Left cardiac atrium (tissue), 4 donors: ENCODE results near the gene SKOR2. TPM values are rescaled to one million over a fixed set of nuclear protein-coding genes. Genes with fewer than 3 reads are reported as not detected.

ENCODE experiments used
- ATAC-seq, 2 donors: fragments of 200-7000 bp; cut with Tn5 transposase; one replicate each; pipeline ENCODE4 v1.9.1; 2020; ENCODE audit warnings: mild to moderate bottlenecking in 2 of 2, moderate library complexity in 2 of 2
- DNase-seq: peaks from one replicate; pipeline ENCODE4 v3.0.0-alpha.2; 2020
- intact Hi-C, 2 donors: fragments of 100-400 bp; cut with DNase I; formaldehyde crosslinking; loops; one replicate each; pipeline versions ENCODE4 v1.14.1 to v1.15.1; 2022 to 2023
- total RNA-seq, 2 donors: library from RNA; stranded (reverse); fragmentation: NEBNext Ultra II Directional; extraction: Animal tissue kit (Norgen Biotek cat#: 25700); gene quantifications; one replicate each; pipeline ENCODE4 v1.2.1, GENCODE V29; 2021
- donor health status: DM: no; HTN: yes; CAD: no.
- donor health status: DM: no; HTN: yes; CAD: no; lungs with severe emphysema.
- donor health status: DM: yes; HTN: yes; CAD: no.
- donor health status: Dilated cardiomyopathy.

SKOR2 gene
- total RNA-seq, 2 donors from 2014 or later, result not detected

DNA sequence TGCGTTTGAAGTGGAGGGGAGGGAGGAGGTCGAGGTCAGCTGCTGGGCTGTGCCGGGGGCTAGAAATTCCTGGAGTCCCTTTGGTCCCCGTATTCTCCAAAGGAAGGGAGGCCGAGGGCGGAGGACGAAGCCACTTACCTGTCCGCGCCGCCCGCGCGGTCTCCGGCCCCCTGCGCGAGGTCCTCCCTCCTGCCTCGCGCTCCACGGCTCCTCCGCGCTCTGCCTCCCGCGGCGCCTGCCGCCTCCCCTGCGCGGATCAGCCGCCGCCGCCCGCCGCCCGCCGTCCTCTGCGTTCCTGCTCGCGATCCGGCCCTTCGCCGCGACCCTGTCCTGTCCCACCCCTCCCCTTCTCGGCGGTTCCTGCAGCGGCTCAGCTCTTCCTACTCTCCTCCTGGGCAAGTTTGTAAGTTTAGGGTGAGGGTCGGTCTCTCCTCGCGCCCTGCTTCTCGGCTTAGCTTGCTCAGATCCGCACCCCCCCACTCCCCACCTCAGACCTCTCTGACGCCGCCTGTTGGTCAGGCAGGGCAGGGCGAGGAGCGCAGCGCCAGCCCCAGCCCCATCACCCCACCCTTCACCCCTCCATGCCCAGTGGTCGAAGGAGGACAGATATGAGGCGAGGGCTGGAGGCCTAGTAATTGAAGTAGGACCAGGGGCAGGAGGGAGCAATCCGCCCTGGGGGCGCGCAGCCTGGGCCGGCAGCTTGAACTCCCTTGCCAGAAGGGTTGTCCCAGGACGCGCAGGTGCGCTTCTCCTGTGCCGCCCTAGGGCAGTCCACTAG lies 9.7 kb upstream of the SKOR2 start:
- intact Hi-C loops, result no loop called here
- DNase-seq, result no peak
- no peak for ATAC-seq

DNA sequence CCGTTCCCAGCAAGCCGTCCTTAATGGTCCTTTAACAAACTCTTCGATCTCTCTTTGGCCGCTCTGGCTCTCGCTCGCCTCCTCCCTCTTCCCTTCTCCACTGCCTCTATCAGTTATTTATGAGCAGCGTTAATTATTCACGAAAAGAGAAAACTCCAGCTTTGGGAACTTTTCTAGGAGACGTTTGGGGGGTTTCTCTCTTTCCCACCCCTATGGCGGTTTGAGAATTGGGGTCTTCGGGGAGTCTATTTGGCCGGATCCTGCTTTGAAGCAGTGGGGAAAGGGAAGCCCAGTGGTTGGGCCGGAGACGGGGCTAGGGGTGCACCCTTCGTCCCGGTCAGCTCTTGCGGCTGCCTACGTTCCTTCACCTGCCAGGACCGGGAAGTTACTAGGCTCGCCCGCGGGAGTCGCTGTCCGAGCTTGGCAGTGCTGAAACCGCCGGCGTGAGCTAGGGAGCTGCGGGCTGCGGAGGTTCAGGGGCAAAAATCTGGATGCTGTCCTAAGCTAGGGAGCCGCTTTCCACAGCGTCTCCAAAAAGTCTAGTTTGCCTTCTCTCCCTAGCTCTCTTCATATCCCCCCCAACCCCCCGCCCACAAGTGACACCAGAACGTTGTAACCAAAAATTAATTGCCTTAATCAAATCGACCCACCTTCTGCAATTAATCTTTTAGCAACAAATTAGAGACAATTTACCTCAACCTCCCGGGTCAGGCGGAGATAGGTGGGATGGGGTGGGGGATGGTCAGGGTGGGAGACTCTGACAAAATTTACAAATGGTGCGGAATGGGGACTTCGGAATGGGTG lies 8.9 kb upstream of the SKOR2 start:
- ATAC-seq, result peak; percentile 64 to 81
- peak; percentile 46 for DNase-seq
- intact Hi-C loops, result no loop called here

DNA sequence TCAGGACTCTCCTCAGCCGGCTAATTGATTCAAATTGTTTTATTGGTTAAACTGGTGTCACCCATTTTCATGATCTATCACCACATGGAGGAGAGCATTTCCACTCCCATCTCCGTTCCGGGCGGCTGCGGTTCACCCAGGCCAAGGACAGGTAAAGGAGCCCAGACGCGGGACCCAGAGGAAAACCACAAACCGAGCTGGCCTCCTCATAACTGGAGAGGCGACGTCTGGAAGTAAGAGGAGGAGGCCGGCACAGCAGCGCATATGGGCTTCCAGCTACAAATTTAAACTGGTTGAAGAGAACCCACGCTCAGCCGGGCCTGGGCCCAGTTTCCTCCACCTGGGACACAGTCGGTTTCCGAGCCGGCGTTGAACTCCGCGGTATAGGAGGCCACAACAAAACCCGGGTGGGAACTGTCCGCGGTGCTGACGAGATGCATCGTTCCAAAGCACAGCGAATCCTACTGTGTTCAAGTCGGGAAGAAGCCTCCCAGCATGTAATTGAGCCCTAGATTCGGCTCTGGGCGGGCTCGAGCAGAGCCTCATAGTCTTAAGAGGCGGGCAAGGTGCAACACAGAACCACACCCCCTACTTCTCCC lies 3.0 kb upstream of the SKOR2 start:
- peak; percentile 57 for DNase-seq
- peak; percentile 50 to 71 for ATAC-seq
- intact Hi-C loops, result no loop called here

DNA sequence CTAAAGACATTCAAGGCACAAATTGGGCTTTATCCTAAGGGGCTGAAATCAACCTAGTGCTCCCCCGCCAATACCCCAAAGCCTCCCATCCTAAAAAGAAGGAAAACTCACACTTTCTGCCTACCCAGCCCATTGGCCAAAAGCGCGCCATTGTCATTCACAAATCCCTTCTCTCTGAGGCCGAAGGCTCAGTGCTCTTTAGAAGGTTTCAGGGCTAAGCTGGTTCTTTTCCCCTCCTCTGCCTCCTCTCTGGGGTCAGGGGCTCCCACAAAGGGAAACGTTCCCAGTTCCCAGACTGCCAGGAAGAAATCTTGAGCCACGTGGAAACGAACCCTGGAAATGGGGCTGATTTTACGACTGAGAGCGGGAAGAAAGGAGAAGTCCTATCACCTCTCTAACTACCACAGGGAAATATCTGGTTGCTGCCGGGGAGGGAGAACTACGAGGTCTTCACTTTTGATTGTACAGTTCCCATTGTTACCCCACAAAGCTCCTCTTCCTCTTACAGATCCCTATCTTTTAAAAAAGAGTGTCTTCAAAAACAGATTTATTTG lies 1.7 kb upstream of the SKOR2 start:
- DNase-seq (no peak), ATAC-seq (no peak)
- intact Hi-C loops, result no loop called here

DNA sequence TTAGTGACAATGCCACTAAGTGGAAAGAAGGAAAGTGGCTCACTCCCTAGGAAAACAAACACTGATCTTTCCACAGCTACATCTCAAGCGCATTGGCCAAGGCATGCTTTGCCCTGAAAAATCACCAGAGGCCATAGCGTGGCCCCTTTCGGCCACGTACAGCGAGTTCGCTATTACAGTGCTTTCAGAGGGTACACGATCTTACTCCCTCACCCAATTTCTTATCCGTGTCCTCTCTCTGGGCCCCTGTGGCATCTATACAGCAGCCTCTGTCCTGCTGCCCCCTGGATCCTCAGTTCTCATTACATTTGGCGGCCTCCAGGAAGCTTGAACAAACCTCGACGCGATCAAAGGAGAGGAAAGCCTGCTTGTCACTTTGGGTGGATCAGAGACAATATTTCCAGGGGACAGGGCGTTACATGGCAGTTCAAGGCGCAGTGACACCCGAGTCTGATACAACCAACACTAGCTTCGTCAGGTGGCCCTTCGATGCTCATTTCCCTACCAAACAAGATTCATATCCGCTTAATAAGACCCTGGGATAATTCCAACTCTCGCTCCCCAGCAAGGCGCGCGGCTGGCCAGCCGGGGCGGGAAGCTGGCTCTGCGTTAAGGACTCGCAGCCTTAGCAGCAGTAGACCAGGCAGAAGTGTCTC lies 941 bp downstream of the SKOR2 start:
- ATAC-seq (no peak), DNase-seq (no peak)
- intact Hi-C loops, result no loop called here

DNA sequence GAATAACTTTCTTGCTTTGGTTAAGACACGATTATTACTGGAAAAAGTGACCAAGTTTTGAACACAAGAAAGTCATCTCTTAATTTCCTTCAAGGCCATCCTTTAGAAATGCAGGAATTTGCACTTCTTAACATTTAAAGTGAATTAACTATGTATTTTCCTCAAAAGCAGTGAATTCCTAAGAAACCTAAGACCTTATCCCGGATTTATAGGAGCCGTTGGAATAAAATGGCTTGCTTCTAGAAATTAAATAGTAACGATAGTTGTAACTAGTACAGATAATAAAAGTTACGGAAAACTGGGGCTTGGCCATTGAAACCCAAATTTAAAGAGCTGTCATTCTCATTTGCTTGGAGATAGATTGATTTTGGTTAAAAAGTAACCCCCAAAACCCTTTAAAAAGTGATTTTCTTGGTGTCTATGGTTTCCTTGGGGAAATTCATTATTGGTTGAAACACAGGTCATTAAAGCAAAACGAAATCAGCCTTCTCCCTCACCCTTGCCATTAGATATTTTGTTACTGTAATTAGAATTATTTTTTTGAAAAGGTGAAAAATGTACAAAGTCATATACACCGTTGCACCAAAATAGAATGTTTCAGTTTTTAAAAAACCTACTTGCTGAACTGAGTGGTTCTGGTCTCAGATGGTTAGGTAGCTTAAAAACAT lies 2.0 kb downstream of the SKOR2 start:
- DNase-seq, result no peak
- ATAC-seq, result no peak
- intact Hi-C loops, result no loop called here

DNA sequence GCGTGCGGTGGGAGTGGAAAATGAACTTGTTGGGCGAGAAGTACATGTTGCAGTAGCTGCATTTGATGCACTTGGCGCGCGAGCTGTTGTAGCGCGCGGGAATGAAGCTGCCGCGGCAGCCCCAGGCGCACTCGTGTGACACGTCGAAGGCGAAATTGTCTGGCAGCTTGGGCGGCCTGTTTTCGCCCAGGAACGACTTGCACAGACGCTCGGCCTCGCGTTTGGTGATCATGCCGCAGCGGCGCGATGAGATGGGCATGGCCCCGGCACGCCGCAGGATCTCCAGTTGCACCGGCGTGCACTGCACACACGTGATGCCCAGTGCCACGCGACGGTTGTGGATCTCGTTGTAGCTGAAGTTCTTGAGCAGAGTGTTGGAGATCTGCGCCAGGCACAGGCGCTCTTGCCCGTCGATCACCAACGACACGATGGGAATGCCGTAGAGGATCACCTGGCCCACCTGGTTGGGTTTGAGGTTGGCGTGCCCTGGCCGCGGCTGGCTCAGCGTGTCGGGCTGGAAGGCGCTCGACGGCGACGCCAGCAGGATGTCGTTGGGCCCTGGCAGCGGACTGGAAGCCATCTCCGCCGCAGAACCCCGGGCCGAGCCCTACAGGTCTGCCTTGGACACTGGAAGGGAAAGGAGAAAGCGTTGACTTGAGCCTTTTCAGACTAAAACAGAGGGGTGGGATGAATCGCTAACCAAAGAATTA lies 2.7 kb downstream of the SKOR2 start:
- intact Hi-C loops, result no loop called here
- no peak for ATAC-seq
- DNase-seq, result no peak

DNA sequence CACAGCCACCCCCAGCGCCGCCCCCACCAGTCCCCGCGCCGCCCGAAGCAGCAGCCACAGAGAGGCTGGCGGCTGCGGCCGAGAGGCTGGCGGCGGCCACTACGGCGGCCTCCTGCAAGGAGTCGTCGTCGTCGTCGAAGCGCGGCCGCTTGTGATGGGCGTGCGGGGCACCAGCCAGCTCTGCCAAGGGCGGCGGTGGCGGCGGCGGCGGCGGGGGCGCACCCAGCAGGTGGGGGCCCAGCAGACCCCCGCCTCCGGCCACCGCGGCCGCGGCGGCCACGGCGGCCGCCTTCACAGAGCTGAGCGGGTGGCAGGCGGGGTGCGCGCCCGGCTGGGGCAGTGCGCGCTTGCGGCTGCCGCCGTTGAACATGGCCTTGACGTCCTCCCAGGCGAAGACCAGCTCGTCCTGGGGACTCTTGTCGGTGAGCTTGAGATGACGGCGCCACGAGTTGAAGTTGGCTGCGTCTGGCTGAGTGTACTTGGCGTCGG lies 3.3 kb downstream of the SKOR2 start:
- intact Hi-C loops, result no loop called here
- ATAC-seq, result no peak
- no peak for DNase-seq

DNA sequence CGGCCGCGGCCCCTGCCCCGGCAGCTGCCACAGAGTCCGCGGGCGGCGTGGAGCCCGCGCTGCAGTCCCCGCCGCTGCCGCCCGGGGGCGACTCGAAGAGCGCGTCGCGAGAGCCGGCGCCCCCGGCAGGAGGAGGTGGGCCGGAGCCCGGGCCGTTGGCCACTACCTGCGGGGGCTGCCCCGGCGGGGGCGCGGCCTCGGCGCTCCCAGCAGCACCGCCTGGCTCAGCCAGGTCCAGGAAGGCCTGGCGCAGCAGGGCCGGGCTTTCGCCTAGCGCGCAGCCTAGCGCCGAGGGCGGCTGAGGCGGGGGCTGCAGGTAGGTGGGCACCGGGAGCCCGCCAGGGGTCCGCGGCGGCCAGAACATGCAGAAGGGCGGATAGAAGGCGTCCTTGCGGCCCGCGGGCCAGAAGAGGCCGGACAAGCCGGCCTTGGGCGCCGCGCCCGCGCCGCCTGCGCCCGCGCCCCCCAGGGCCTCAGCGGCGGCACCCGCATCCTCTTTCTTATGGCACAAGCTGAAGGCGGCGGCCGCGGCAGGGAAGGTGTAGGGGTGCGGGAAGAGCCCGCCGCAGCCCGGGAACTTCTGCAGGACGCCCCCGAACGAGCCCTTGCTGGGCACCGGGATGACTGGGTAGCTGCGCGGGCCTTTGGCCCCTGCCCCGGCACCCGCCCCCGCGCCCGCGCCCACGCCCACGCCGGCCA lies 3.9 kb downstream of the SKOR2 start:
- DNase-seq (no peak), ATAC-seq (peak in 1 of 2 donors; percentile 12)
- intact Hi-C loops, result no loop called here

DNA sequence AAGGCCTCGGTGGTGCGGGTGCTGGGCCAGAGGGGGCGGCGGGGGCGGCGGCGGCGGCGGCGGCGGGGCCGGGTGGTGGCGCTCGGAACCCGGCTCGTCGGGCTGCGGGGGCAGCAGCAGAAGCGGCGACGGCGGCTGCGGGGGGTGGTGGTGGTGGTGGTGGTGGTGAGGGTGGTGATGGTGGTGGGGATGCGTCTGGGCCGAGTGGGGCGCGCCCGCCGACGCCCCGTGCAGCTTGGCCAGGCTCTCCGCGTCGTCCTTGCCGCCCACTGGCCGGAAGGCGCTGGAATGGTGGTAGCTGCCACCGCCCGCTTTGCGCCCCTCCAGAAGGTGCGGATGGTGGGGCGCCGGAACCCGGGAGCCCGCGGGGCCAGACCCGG lies 4.4 kb downstream of the SKOR2 start:
- ATAC-seq, result no peak
- intact Hi-C loops, result no loop called here
- DNase-seq, result no peak

DNA sequence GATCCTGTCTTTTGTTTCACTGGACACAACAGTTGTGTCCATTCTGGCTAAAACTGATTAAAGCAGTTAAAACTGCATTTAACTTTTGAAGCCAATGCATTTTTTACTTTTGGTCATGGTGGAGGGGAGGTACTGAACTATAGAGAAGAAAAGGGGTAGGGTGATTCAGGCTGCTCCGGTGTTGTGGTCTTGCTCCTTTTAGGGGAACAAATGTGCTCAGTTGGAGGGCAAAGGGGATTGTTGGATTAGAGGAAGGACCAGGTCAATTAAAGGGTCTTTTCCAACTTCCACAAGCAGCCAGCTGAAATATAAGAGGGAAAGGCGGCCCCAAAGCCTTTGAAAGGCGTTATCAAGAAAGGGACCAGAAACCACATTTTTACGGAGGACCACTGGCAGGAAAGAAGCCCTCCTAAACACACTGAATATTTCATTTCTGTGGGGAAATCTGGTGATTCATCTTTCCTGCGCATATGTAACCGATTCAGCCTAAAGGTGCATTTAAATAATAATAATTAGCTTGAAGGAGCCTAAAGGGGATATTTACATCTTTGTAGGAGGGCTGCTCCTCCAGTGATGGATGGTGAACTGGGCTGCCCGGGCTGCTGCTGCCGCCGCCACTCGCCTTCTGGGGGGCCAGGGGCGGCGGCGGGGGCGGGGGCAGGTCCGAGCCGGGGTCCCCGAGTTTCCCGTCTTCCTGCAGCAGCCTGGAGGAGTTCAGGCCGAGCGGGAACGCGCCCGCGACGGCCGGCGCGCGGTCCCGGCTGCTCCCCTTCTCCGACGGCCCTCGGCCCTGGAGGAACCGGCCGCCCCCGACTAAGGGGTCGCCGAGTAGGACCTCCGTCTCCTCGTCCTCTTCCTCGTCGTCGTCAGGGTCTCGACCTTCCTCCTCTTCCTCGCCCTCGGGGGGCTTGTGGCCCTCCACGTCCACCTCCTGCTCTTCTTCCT lies 5.2 kb downstream of the SKOR2 start:
- no peak for ATAC-seq
- intact Hi-C loops, result no loop called here
- no peak for DNase-seq

DNA sequence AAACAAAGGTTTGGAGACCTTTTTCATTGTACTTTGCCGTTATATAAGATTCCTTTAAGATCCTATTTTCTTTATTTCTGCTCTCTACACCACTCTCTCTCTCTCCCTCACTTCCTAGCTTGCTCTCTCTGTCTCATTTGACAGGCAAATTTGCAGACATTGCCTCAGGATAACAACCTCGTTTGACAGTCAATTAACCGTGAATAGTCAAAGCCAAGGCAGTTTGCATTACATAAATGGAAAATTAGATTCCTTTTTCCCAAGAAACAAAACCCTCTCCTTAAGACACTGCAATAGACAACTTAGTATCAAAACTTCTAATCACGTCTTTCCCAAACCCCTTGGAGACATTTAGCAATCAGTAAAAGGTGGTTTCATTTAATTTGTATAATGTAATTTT lies 7.4 kb downstream of the SKOR2 start:
- intact Hi-C loops, result no loop called here
- ATAC-seq (no peak), DNase-seq (no peak)

DNA sequence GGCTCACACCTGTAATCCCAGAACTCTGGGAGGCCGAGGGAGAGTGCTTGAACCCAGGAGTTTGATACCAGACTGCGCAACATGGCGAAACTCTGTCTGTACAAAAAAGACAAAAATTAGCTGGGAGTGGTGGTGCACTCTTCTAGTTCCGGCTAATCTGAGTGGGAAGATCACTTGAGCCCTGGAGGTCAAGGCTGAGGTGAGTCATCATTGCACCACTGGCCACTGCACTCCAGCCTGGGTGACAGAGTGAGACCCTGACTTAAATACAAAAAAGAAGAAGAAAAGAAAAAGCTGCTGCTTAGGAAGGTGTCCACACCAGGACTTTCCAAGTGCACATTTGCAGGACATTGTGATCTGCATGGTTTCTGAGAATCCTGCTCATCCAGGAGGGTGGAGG lies 16.4 kb downstream of the SKOR2 start:
- ATAC-seq, result no peak
- no peak for DNase-seq
- intact Hi-C loops, result no loop called here

DNA sequence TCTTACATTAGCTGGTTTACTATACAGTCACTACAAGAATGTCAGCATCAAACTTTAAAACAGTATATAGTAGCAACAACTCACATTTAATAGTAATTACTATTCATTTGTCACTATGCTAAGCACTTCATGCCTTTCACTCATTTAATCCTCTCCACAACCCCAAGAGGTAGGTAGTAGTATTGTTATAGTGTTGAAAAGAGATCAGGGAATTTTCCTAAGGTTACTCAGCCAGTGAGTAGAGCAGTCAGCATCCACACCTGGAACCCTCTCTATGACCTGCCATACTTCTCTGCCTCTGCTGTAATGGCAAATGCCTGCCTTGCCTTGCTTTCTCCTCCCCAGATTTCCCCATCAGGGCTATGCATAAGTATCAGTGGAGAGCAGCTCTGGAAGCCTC lies 24.8 kb downstream of the SKOR2 start:
- ATAC-seq, result no peak
- DNase-seq, result no peak
- intact Hi-C loops, result no loop called here

DNA sequence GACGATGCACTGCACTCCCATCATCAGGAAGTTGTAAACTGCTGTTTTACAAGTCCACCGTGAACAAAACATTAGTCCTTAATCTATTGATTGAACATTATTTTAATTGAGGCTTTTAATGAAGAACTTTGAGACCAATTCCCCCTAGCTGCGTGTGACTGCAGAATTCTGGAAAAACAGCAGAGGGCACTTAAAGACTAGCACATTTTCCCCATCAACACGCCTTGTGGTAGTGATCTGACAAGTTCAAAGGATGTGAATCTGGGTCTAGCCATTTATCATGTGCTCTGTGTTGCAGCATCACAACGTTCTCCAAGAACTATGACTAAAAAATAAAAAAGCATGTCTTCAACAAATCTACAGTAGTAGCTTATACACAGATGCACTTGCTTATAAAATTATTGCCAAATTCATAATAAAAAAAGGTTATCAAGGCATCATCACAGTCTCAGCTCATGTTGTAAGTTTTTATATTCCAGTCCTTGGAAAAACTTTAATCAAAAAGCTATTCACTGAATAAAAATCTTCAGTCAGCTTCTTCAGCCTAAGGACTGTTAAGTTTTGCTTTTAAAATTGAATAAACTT lies 35.8 kb downstream of the SKOR2 start:
- DNase-seq, result no peak
- peak; percentile 54 to 67 for ATAC-seq
- intact Hi-C loops, result loop anchor here (1.0 to 5.0 kb wide), 2 partner anchors 532 to 534 kb away; no protein-coding TSS in a partner anchor

DNA sequence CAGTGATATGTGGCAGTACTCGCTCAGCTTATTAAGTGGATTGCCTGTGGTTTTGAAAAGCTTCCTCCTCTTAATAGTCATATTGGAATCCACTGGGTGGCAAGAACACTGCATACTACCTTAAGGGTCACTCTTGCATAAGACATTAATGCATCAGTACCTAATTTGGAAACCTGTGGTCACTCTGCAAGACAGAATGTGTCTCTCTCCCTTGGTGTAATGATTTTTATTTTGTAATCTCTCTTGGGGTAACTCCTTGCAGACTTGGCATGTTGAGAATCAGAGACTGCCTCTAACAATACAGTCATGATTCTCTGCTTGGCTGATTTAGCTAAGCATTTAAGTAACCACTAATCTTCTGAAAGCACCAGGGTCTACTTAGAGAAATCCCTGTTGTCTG lies 42.3 kb downstream of the SKOR2 start:
- DNase-seq, result no peak
- ATAC-seq, result no peak
- intact Hi-C loops, result loop anchor here in 1 of 2 donors (5.0 kb wide), 1 partner anchor 107 kb away; no protein-coding TSS in a partner anchor
